Epithelial cell of esophagus (primary cell): ENCODE results near the gene GIMAP8.

Experiments
- DNase-seq: peaks from one replicate; pipeline ENCODE4 v3.0.0; 2010; ENCODE audit warnings: low read depth
- H3K4me3 ChIP-seq: 2 replicates; pipeline ENCODE4 v1.5.1; 2011; ENCODE audit warnings: mild to moderate bottlenecking, low read length, control low read depth
- CTCF ChIP-seq: IDR thresholded peaks from 2 replicates; pipeline ENCODE4 v1.5.1; 2011; ENCODE audit warnings: low read depth, mild to moderate bottlenecking, low read length, control low read depth, inconsistent platforms; ENCODE audit not compliant: insufficient read depth; ENCODE audit errors: missing control alignments

GIMAP8 gene

DNA sequence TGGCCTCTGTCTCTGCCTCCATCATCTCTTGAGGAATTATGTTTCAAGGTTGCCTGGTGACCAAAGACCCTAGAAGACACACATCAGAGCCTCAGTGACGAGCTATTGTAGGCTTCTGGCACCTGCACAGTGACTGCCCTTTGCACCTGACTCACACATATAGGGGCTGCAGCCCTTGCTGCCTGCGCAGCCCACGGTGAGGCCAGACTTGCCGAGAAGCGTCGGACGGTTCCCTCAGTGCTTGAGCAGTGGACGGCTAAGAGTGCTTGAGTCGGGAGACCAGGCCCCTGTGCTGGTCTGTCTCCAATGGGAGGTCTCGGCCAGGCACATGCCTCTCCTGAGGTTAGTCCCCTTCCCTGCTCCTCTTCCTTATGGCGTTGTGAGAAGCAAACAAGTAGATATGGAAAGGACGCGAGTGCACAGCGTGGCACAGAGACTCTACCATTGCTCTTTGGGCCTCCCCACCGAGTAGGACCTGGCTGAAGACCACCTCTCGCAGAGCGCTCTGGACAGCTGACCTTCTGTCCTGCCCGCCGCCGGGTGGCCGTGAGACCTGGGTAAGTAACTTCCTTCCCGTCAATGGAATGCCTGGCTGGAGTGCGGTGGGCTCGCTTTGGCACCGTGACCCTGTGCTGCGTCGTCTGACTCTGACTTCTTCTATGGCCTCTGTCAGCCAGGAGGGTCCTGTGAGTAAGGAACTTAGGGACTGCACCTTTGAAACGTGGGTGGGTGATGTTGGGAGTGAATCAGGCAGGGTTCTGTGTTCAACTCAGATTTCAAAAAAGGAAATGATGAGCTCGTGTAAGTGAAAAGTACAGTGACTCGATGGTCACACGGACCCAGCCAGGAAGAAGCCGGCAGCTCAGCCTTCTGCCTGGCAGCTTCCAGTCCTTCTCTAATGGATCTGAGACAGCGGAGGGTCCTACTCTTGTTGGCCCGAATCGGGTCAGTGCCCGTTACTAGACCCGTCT, 37.6 kb upstream of the GIMAP8 start:
- no peak overlapping the region for H3K4me3 ChIP-seq
- DNase-seq = no peak
- no peak for TF ChIP-seq CTCF

GRCh38 chr7:150413640-150414081, 36.8 kb upstream of the GIMAP8 start:
- no peak overlapping the region for H3K4me3 ChIP-seq
- DNase-seq = no peak
- TF ChIP-seq CTCF = no peak

- DNase-seq = no peak
- no peak overlapping the region for H3K4me3 ChIP-seq
- no peak for TF ChIP-seq CTCF
Observed at GRCh38 chr7:150415161-150416153, 35.0 kb upstream of the GIMAP8 start.

DNA sequence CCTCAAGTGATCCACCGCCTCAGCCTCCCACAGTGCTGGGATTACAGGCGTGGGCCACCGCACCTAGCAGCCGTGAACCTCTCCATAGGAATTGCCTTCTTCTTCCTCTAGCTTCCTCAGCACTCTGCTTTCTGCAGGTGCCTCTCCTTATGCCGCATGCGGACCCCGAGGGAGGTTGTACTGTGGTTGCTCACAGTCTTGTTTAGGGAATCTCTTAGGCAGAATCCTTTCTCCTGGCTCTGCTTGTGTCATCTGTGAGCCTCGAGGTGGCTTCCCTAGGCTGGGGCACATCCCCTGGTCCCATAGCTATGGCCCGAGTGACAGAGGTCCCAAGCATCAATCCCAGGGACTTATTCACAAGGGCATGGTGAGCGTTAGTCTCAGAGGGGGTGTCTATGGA, 33.2 kb upstream of the GIMAP8 start:
- no peak for DNase-seq
- no peak overlapping the region for H3K4me3 ChIP-seq
- no peak for TF ChIP-seq CTCF

DNA sequence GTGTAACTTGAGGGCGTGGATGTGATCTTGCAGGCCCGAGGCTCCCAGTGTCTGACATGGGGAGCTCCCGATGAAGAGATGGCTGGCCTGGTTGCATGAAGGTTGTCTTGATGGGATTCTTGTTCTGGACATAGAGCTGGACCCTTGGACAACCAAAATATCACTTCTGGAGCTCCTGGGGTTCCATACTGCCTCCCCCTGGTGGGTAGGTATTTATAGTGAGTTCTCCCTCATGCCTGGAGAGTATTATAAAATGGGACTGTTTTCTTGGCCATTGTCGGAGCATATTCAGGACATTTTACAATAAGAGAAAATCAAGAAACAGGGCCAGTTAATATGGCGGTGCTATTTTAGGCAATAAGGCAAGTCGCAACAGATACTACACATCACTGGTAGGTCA, 32.6 kb upstream of the GIMAP8 start:
- no peak for TF ChIP-seq CTCF
- no peak overlapping the region for H3K4me3 ChIP-seq
- no peak for DNase-seq

DNA sequence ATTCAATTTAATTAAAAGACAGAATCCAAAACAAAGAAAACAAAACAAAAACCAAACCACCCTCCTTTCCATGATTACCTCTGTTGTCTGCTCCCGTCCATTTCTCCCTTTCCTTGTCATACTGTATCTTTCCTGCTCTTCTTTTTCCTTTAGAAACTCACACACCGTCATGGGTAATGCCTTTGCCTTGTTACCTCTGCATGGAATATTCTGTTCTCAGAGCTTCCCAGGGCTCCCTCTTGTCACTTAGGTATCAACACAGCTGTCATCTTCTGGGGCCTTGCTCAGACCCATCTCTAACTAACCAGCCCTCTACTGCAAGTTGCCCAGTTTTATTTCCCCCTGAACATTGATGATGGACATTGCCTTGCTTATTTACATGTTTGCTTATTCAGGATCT, 30.2 kb upstream of the GIMAP8 start:
- TF ChIP-seq CTCF = no peak
- no peak for DNase-seq
- no peak overlapping the region for H3K4me3 ChIP-seq
